WTC11 (cell line): ENCODE results near the gene PASD1. TPM values are rescaled to one million over a fixed set of nuclear protein-coding genes. Genes with fewer than 3 reads are reported as not detected.

ENCODE experiments used
- ATAC-seq: fragments of 200-7000 bp; cut with Tn5 transposase; 2 replicates; pipeline ENCODE4 v1.10.0; 2021; ENCODE audit warnings: mild to moderate bottlenecking, moderate library complexity
- CTCF ChIA-PET: fragments of 300-600 bp; sonication (Branson Sonifier 250); formaldehyde crosslinking; loops from one replicate; lab custom pipeline; 2021; ENCODE audit warnings: antibody characterized with exemption; lab: Charles Lee
- POLR2A ChIA-PET: fragments of 350-600 bp; sonication (Branson Sonifier 250); formaldehyde crosslinking; loops from one replicate; lab custom pipeline; 2021; ENCODE audit warnings: antibody characterized with exemption; lab: Charles Lee
- DNase-seq: peaks from one replicate; pipeline ENCODE4 v3.0.0; 2021; ENCODE audit warnings: low spot score
- H3K27ac Mint-ChIP-seq: 2 replicates; pipeline ENCODE4 v1.8.0; 2021; ENCODE audit warnings: mixed read lengths
- H3K27me3 Mint-ChIP-seq: 2 replicates; pipeline ENCODE4 v1.8.0; 2021; ENCODE audit warnings: low read depth, mild to moderate bottlenecking, moderate library complexity, mixed read lengths
- H3K36me3 Mint-ChIP-seq: 2 replicates; pipeline ENCODE4 v1.8.0; 2021; ENCODE audit warnings: mixed read lengths
- H3K4me1 Mint-ChIP-seq: 2 replicates; pipeline ENCODE4 v1.8.0; 2022; ENCODE audit warnings: mixed read lengths
- H3K4me3 Mint-ChIP-seq: 2 replicates; pipeline ENCODE4 v1.8.0; 2021; ENCODE audit warnings: mild to moderate bottlenecking, moderate library complexity, mixed read lengths
- H3K9me3 Mint-ChIP-seq: 2 replicates; pipeline ENCODE4 v1.8.0; 2021; ENCODE audit warnings: mixed read lengths
- CREB1 ChIP-seq: sonication (generic); formaldehyde crosslinking; IDR thresholded peaks from 2 replicates; pipeline ENCODE4 v1.8.0; 2023; ENCODE audit warnings: mild to moderate bottlenecking, missing genetic modification reagents
- E2F5 ChIP-seq: sonication (generic); formaldehyde crosslinking; IDR thresholded peaks from 2 replicates; pipeline ENCODE4 v1.8.1; 2022; ENCODE audit warnings: mild to moderate bottlenecking, moderate library complexity, missing genetic modification reagents
- ETV6 ChIP-seq: sonication (generic); formaldehyde crosslinking; IDR thresholded peaks from 2 replicates; pipeline ENCODE4 v1.8.1; 2022; ENCODE audit warnings: mild to moderate bottlenecking, missing genetic modification reagents
- HMGA2 ChIP-seq: fragments of 250-450 bp; sonication (Bioruptor Pico); IDR thresholded peaks from 2 replicates; pipeline ENCODE4 v1.4.0; 2021; ENCODE audit warnings: mild to moderate bottlenecking, moderate library complexity
- IRF1 ChIP-seq: sonication (generic); formaldehyde crosslinking; IDR thresholded peaks from 2 replicates; pipeline ENCODE4 v1.8.0; 2023; ENCODE audit warnings: missing genetic modification reagents
- NFATC4 ChIP-seq: fragments of 250-450 bp; sonication (Bioruptor Pico); IDR thresholded peaks from 2 replicates; pipeline ENCODE4 v1.9.0; 2021; ENCODE audit warnings: mild to moderate bottlenecking
- NR2C2 ChIP-seq: sonication (generic); formaldehyde crosslinking; IDR thresholded peaks from 2 replicates; pipeline ENCODE4 v1.8.0; 2022; ENCODE audit warnings: mild to moderate bottlenecking, missing genetic modification reagents
- RORB ChIP-seq: fragments of 250-450 bp; sonication (Bioruptor Pico); IDR thresholded peaks from 2 replicates; pipeline ENCODE4 v1.9.0; 2021; ENCODE audit warnings: mild to moderate bottlenecking
- USF1 ChIP-seq: sonication (generic); formaldehyde crosslinking; IDR thresholded peaks from 2 replicates; pipeline ENCODE4 v1.8.0; 2022; ENCODE audit warnings: mild to moderate bottlenecking, missing genetic modification reagents
- ZNF416 ChIP-seq: fragments of 250-450 bp; sonication (Bioruptor Pico); IDR thresholded peaks from 2 replicates; pipeline ENCODE4 v1.9.0; 2021; ENCODE audit warnings: mild to moderate bottlenecking, inconsistent platforms
- ZSCAN18 ChIP-seq: fragments of 250-450 bp; sonication (Bioruptor Pico); IDR thresholded peaks from 2 replicates; pipeline ENCODE4 v2.1.2; 2022; ENCODE audit warnings: mild to moderate bottlenecking, moderate library complexity
- total RNA-seq: library from RNA; stranded (reverse); gene quantifications from 3 replicates; pipeline ENCODE4 v1.2.3, GENCODE V29; 2021
- TF ChIP-seq, protein P1 (sequence below): fragments of 250-450 bp; sonication (Bioruptor Pico); IDR thresholded peaks from 2 replicates; pipeline ENCODE4 v1.9.0; 2021; ENCODE audit warnings: mild to moderate bottlenecking, borderline replicate concordance
- TF ChIP-seq, protein P2 (sequence below): sonication (generic); formaldehyde crosslinking; IDR thresholded peaks from 2 replicates; pipeline ENCODE4 v1.8.1; 2023; ENCODE audit warnings: mild to moderate bottlenecking, missing genetic modification reagents, moderate library complexity
- TF ChIP-seq, protein P3 (sequence below): fragments of 250-450 bp; sonication (Bioruptor Pico); IDR thresholded peaks from 2 replicates; pipeline ENCODE4 v1.9.0; 2021; ENCODE audit warnings: mild to moderate bottlenecking
- TF ChIP-seq, protein P4 (sequence below): sonication (generic); formaldehyde crosslinking; IDR thresholded peaks from 2 replicates; pipeline ENCODE4 v1.8.0; 2022; ENCODE audit warnings: missing genetic modification reagents
- TF ChIP-seq, protein P5 (sequence below): sonication (generic); formaldehyde crosslinking; IDR thresholded peaks from 2 replicates; pipeline ENCODE4 v1.8.1; 2022; ENCODE audit warnings: low read depth, missing genetic modification reagents, borderline replicate concordance
- TF ChIP-seq, protein P6 (sequence below): fragments of 250-450 bp; sonication (Bioruptor Pico); IDR thresholded peaks from 2 replicates; pipeline ENCODE4 v1.9.0; 2021; ENCODE audit warnings: moderate library complexity, mild to moderate bottlenecking, inconsistent platforms, borderline replicate concordance

The PASD1 gene
- total RNA-seq, 1 experiment from 2014 or later, result not detected

DNA sequence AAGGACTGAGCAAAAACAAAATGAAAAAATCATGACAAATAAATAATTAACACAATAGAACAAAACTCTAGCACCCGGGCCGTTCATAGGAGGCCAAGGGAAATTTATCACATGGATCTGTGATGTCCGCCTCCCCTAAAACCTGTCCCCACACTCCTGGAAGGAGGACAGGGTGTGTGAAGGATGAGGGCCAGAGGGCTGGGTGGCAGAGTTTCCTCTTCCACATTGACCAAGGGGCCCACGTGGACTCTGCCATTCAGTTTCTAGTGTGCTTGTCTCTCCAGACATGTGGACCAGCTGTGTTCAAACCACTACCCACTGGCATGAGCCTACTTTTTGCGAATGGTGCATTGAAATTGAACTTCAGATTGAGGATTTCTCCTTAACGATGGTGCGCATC is 138.1 kb downstream of the PASD1 start (continued):
- TF ChIP-seq, protein P1, sequence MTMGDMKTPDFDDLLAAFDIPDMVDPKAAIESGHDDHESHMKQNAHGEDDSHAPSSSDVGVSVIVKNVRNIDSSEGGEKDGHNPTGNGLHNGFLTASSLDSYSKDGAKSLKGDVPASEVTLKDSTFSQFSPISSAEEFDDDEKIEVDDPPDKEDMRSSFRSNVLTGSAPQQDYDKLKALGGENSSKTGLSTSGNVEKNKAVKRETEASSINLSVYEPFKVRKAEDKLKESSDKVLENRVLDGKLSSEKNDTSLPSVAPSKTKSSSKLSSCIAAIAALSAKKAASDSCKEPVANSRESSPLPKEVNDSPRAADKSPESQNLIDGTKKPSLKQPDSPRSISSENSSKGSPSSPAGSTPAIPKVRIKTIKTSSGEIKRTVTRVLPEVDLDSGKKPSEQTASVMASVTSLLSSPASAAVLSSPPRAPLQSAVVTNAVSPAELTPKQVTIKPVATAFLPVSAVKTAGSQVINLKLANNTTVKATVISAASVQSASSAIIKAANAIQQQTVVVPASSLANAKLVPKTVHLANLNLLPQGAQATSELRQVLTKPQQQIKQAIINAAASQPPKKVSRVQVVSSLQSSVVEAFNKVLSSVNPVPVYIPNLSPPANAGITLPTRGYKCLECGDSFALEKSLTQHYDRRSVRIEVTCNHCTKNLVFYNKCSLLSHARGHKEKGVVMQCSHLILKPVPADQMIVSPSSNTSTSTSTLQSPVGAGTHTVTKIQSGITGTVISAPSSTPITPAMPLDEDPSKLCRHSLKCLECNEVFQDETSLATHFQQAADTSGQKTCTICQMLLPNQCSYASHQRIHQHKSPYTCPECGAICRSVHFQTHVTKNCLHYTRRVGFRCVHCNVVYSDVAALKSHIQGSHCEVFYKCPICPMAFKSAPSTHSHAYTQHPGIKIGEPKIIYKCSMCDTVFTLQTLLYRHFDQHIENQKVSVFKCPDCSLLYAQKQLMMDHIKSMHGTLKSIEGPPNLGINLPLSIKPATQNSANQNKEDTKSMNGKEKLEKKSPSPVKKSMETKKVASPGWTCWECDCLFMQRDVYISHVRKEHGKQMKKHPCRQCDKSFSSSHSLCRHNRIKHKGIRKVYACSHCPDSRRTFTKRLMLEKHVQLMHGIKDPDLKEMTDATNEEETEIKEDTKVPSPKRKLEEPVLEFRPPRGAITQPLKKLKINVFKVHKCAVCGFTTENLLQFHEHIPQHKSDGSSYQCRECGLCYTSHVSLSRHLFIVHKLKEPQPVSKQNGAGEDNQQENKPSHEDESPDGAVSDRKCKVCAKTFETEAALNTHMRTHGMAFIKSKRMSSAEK (CRISPR knock-in tag), result no peak
- no peak for TF ChIP-seq ETV6 (CRISPR knock-in tag)

DNA sequence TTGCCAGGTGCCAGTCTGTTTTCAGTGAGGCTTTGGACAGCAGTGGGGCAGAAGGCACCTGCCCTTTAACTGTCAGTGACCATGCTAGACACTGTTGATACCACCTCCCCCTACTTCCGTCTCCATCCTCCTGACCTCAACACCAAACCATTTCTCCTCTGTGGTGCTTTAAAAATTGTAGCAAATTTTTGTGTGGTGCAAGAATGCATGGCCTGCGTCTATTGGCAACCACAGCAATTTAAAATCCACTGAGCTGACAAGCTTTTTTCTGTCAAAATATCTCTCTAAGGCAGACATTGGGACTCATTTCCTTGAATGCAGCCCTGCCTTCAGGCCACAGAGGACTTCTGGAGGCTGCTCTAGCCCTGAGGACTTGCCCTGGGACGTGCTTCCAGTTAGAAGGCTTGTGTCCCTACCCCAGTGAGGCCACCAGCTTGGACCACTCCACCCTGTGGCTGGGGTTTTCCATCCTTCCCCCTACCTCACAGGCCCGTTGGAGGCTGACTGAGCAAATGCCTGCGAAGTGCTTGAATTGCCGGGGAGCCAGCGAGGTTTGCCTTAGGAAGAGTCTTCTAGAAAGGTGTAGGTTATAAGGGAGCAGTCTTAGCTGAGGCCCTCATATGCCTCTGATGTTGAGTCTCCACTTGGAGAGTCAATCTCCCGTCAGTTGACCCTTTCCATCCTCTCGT is 138.7 kb downstream of the PASD1 start:
- no peak overlapping the region for H3K27ac Mint-ChIP-seq
- DNase-seq, result no peak
- no peaks in the 10 kb centered on the region for H3K9me3 Mint-ChIP-seq
- no peak overlapping the region for H3K4me3 Mint-ChIP-seq
- ChIA-PET POLR2A (no interaction called here), CTCF (no interaction called here)
- ATAC-seq, result no peak
- no peaks in the 10 kb centered on the region for H3K27me3 Mint-ChIP-seq
- H3K36me3 Mint-ChIP-seq, result 0 out of 2 replicates have a peak, but pooled peaks cover 3% of the 10 kb centered on the region
- 0 out of 2 replicates have a peak, but pooled peaks cover 3% of the 10 kb centered on the region for H3K4me1 Mint-ChIP-seq
- TF ChIP-seq E2F5 (CRISPR knock-in tag) (no peak), RORB (CRISPR knock-in tag) (no peak), NFATC4 (no peak), ZNF416 (no peak), ZSCAN18 (no peak), CREB1 (CRISPR knock-in tag) (no peak), NR2C2 (CRISPR knock-in tag) (no peak), HMGA2 (CRISPR knock-in tag) (no peak), USF1 (CRISPR knock-in tag) (no peak), IRF1 (CRISPR knock-in tag) (no peak)
- TF ChIP-seq, protein P2, sequence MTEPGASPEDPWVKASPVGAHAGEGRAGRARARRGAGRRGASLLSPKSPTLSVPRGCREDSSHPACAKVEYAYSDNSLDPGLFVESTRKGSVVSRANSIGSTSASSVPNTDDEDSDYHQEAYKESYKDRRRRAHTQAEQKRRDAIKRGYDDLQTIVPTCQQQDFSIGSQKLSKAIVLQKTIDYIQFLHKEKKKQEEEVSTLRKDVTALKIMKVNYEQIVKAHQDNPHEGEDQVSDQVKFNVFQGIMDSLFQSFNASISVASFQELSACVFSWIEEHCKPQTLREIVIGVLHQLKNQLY (CRISPR knock-in tag), result no peak
- TF ChIP-seq, protein P3, sequence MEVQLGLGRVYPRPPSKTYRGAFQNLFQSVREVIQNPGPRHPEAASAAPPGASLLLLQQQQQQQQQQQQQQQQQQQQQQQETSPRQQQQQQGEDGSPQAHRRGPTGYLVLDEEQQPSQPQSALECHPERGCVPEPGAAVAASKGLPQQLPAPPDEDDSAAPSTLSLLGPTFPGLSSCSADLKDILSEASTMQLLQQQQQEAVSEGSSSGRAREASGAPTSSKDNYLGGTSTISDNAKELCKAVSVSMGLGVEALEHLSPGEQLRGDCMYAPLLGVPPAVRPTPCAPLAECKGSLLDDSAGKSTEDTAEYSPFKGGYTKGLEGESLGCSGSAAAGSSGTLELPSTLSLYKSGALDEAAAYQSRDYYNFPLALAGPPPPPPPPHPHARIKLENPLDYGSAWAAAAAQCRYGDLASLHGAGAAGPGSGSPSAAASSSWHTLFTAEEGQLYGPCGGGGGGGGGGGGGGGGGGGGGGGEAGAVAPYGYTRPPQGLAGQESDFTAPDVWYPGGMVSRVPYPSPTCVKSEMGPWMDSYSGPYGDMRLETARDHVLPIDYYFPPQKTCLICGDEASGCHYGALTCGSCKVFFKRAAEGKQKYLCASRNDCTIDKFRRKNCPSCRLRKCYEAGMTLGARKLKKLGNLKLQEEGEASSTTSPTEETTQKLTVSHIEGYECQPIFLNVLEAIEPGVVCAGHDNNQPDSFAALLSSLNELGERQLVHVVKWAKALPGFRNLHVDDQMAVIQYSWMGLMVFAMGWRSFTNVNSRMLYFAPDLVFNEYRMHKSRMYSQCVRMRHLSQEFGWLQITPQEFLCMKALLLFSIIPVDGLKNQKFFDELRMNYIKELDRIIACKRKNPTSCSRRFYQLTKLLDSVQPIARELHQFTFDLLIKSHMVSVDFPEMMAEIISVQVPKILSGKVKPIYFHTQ (CRISPR knock-in tag), result no peak
- TF ChIP-seq, protein P4, sequence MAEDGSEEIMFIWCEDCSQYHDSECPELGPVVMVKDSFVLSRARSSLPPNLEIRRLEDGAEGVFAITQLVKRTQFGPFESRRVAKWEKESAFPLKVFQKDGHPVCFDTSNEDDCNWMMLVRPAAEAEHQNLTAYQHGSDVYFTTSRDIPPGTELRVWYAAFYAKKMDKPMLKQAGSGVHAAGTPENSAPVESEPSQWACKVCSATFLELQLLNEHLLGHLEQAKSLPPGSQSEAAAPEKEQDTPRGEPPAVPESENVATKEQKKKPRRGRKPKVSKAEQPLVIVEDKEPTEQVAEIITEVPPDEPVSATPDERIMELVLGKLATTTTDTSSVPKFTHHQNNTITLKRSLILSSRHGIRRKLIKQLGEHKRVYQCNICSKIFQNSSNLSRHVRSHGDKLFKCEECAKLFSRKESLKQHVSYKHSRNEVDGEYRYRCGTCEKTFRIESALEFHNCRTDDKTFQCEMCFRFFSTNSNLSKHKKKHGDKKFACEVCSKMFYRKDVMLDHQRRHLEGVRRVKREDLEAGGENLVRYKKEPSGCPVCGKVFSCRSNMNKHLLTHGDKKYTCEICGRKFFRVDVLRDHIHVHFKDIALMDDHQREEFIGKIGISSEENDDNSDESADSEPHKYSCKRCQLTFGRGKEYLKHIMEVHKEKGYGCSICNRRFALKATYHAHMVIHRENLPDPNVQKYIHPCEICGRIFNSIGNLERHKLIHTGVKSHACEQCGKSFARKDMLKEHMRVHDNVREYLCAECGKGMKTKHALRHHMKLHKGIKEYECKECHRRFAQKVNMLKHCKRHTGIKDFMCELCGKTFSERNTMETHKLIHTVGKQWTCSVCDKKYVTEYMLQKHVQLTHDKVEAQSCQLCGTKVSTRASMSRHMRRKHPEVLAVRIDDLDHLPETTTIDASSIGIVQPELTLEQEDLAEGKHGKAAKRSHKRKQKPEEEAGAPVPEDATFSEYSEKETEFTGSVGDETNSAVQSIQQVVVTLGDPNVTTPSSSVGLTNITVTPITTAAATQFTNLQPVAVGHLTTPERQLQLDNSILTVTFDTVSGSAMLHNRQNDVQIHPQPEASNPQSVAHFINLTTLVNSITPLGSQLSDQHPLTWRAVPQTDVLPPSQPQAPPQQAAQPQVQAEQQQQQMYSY (CRISPR knock-in tag), result no peak
- TF ChIP-seq, protein P5, sequence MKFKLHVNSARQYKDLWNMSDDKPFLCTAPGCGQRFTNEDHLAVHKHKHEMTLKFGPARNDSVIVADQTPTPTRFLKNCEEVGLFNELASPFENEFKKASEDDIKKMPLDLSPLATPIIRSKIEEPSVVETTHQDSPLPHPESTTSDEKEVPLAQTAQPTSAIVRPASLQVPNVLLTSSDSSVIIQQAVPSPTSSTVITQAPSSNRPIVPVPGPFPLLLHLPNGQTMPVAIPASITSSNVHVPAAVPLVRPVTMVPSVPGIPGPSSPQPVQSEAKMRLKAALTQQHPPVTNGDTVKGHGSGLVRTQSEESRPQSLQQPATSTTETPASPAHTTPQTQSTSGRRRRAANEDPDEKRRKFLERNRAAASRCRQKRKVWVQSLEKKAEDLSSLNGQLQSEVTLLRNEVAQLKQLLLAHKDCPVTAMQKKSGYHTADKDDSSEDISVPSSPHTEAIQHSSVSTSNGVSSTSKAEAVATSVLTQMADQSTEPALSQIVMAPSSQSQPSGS (CRISPR knock-in tag), result no peak
- TF ChIP-seq, protein P6, sequence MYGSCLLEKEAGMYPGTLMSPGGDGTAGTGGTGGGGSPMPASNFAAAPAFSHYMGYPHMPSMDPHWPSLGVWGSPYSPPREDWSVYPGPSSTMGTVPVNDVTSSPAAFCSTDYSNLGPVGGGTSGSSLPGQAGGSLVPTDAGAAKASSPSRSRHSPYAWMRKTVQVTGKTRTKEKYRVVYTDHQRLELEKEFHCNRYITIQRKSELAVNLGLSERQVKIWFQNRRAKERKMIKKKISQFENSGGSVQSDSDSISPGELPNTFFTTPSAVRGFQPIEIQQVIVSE, result no peak
